RWPE2 (cell line): ENCODE results near the gene SMYD3.

ENCODE experiments used
- ATAC-seq: fragments of 200-7000 bp; cut with Tn5 transposase; 3 replicates; pipeline ENCODE4 v1.9.1; 2021; ENCODE audit warnings: low read depth
- DNase-seq: peaks from one replicate; pipeline ENCODE4 v3.0.0-alpha.2; 2020; ENCODE audit warnings: low spot score
- H3K27ac ChIP-seq: fragments of 450-650 bp; 2 replicates; pipeline ENCODE4 v1.5.1; 2017; ENCODE audit warnings: mild to moderate bottlenecking; ENCODE audit not compliant: poor library complexity, severe bottlenecking
- H3K27me3 ChIP-seq: fragments of 250-450 bp; sonication (Bioruptor Pico); 2 replicates; pipeline ENCODE4 v1.5.1; 2021; ENCODE audit warnings: mild to moderate bottlenecking, moderate library complexity; ENCODE audit not compliant: insufficient read depth, poor library complexity, severe bottlenecking
- H3K36me3 ChIP-seq: fragments of 250-450 bp; sonication (Bioruptor Pico); 2 replicates; pipeline ENCODE4 v1.5.1; 2020; ENCODE audit warnings: low read depth, mild to moderate bottlenecking, moderate library complexity
- H3K4me1 ChIP-seq: fragments of 250-450 bp; sonication (Bioruptor Pico); 2 replicates; pipeline ENCODE4 v1.5.1; 2021; ENCODE audit warnings: mild to moderate bottlenecking, moderate library complexity; ENCODE audit not compliant: insufficient read depth, poor library complexity, severe bottlenecking
- H3K4me3 ChIP-seq: fragments of 250-450 bp; sonication (Bioruptor Pico); 2 replicates; pipeline ENCODE4 v1.5.1; 2021; ENCODE audit warnings: mild to moderate bottlenecking, moderate library complexity; ENCODE audit not compliant: severe bottlenecking
- H3K9me3 ChIP-seq: fragments of 250-450 bp; sonication (Bioruptor Pico); 2 replicates; pipeline ENCODE4 v1.5.1; 2021; ENCODE audit warnings: mild to moderate bottlenecking, moderate library complexity; ENCODE audit not compliant: severe bottlenecking
- CTCF ChIP-seq: fragments of 450-650 bp; IDR thresholded peaks from one replicate; pipeline ENCODE4 v1.5.1; 2017; ENCODE audit warnings: mild to moderate bottlenecking, moderate library complexity; ENCODE audit not compliant: poor library complexity, severe bottlenecking

SMYD3 gene

GRCh38 chr1:246462986-246463385 is 44.1 kb downstream of the SMYD3 start:
- no peak overlapping the region for H3K4me3 ChIP-seq

GRCh38 chr1:246460406-246460805 is 46.7 kb downstream of the SMYD3 start:
- no peak overlapping the region for H3K4me3 ChIP-seq
- no peaks in the 10 kb centered on the region for H3K36me3 ChIP-seq
- no peaks in the 10 kb centered on the region for H3K9me3 ChIP-seq
- no peak for ATAC-seq
- no peaks in the 10 kb centered on the region for H3K4me1 ChIP-seq
- no peaks in the 10 kb centered on the region for H3K27me3 ChIP-seq
- H3K27ac ChIP-seq, result no peak overlapping the region
- no peak for TF ChIP-seq CTCF
- DNase-seq, result no peak

More at GRCh38 chr1:246462986-246463385, 44.1 kb downstream of the SMYD3 start:
- Histone ChIP-seq H3K27ac (no peak overlapping the region), H3K4me1 (no peaks in the 10 kb centered on the region), H3K27me3 (no peaks in the 10 kb centered on the region), H3K9me3 (no peaks in the 10 kb centered on the region), H3K36me3 (no peaks in the 10 kb centered on the region)
- TF ChIP-seq CTCF, result no peak
- ATAC-seq (no peak), DNase-seq (no peak)

- H3K36me3 ChIP-seq, result no peaks in the 10 kb centered on the region
- DNase-seq (no peak), ATAC-seq (no peak)
- no peak for TF ChIP-seq CTCF
- H3K4me1 ChIP-seq, result no peaks in the 10 kb centered on the region
- no peak overlapping the region for H3K4me3 ChIP-seq
- H3K9me3 ChIP-seq, result no peaks in the 10 kb centered on the region
- no peak overlapping the region for H3K27ac ChIP-seq
- H3K27me3 ChIP-seq, result no peaks in the 10 kb centered on the region
Measured at GRCh38 chr1:246459221-246459620, 47.9 kb downstream of the SMYD3 start.

- Histone ChIP-seq H3K36me3 (no peaks in the 10 kb centered on the region), H3K4me1 (no peaks in the 10 kb centered on the region), H3K9me3 (no peaks in the 10 kb centered on the region), H3K27ac (no peak overlapping the region), H3K4me3 (no peak overlapping the region), H3K27me3 (no peaks in the 10 kb centered on the region)
- no peak for ATAC-seq
- no peak for TF ChIP-seq CTCF
- no peak for DNase-seq
Measured at GRCh38 chr1:246455476-246455875, 51.6 kb downstream of the SMYD3 start.

GRCh38 chr1:246454655-246455054 is 52.4 kb downstream of the SMYD3 start:
- Histone ChIP-seq H3K4me3 (no peak overlapping the region), H3K36me3 (no peaks in the 10 kb centered on the region), H3K27me3 (no peaks in the 10 kb centered on the region), H3K9me3 (no peaks in the 10 kb centered on the region), H3K4me1 (no peaks in the 10 kb centered on the region), H3K27ac (no peak overlapping the region)
- TF ChIP-seq CTCF, result no peak
- ATAC-seq, result no peak
- DNase-seq, result no peak
